ENCODE measurements around the gene STARD13.

The STARD13 gene

GRCh38 chr13:33197541-33197971 is 88.0 kb downstream of the STARD13 start:
- Histone ChIP-seq H3K9me3 (ENCODE audit: insufficient read depth, low read length) (no peaks in the 10 kb centered on the region), H3K27ac (ENCODE audit: low read depth, low read length) (no peak overlapping the region), H3K4me3 (ENCODE audit: insufficient read depth, low read length, poor library complexity, severe bottlenecking) (no peak overlapping the region), H3K9me2 (replicated peaks; ENCODE audit: insufficient read depth, low read length) (no peaks in the 10 kb centered on the region), H2AFZ (ENCODE audit: low read depth, low read length, severe bottlenecking) (no peak overlapping the region), H3K36me3 (ENCODE audit: low read length) (no peaks in the 10 kb centered on the region), H4K20me1 (ENCODE audit: low read depth, low read length) (no peaks in the 10 kb centered on the region), H3K9ac (ENCODE audit: low read length) (no peak overlapping the region), H3K79me2 (ENCODE audit: insufficient read depth, low read length) (no peaks in the 10 kb centered on the region), H3K4me2 (ENCODE audit: low read depth, low read length, poor library complexity, severe bottlenecking) (no peak overlapping the region), H3K27me3 (ENCODE audit: low read length) (no peaks in the 10 kb centered on the region), H3F3A (ENCODE audit: insufficient read depth) (no peaks in the 10 kb centered on the region)
- no peak for TF ChIP-seq EZH2phosphoT487 (conservative IDR thresholded peaks at IDR 0.05; ENCODE audit: low read length)
- TF ChIP-seq, protein P1, sequence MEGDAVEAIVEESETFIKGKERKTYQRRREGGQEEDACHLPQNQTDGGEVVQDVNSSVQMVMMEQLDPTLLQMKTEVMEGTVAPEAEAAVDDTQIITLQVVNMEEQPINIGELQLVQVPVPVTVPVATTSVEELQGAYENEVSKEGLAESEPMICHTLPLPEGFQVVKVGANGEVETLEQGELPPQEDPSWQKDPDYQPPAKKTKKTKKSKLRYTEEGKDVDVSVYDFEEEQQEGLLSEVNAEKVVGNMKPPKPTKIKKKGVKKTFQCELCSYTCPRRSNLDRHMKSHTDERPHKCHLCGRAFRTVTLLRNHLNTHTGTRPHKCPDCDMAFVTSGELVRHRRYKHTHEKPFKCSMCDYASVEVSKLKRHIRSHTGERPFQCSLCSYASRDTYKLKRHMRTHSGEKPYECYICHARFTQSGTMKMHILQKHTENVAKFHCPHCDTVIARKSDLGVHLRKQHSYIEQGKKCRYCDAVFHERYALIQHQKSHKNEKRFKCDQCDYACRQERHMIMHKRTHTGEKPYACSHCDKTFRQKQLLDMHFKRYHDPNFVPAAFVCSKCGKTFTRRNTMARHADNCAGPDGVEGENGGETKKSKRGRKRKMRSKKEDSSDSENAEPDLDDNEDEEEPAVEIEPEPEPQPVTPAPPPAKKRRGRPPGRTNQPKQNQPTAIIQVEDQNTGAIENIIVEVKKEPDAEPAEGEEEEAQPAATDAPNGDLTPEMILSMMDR (IDR thresholded peaks at IDR 0.05; ENCODE audit: insufficient read depth, low read length, poor library complexity, severe bottlenecking): no peak

DNA sequence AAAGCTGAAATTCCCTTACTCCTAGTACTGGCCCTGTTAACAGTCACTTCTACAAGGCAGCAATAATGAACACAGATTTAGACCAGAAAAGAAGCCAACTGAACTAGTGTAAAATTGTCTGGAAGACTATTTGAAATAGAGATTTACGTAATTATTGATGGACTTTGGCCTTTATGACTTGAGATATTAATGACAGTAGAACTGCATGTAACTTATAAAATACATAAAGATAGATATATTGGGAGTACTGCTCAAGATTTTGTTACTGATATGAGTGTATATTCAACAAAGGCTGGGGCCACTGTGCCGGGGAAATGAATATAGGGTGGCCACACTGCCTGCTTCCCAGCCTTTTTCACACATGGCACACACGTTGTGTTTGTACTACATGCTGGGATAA is 88.8 kb downstream of the STARD13 start:
- TF ChIP-seq, protein P1 (IDR thresholded peaks at IDR 0.05; ENCODE audit: insufficient read depth, low read length, poor library complexity, severe bottlenecking): no peak
- no peak for TF ChIP-seq EZH2phosphoT487 (conservative IDR thresholded peaks at IDR 0.05; ENCODE audit: low read length)
- Histone ChIP-seq H3F3A (ENCODE audit: insufficient read depth) (no peaks in the 10 kb centered on the region), H2AFZ (ENCODE audit: low read depth, low read length, severe bottlenecking) (no peak overlapping the region), H3K79me2 (ENCODE audit: insufficient read depth, low read length) (no peaks in the 10 kb centered on the region), H3K27ac (ENCODE audit: low read depth, low read length) (no peak overlapping the region), H3K9me3 (ENCODE audit: insufficient read depth, low read length) (no peaks in the 10 kb centered on the region), H3K36me3 (ENCODE audit: low read length) (no peaks in the 10 kb centered on the region), H3K9ac (ENCODE audit: low read length) (no peak overlapping the region), H3K27me3 (ENCODE audit: low read length) (no peaks in the 10 kb centered on the region), H3K9me2 (replicated peaks; ENCODE audit: insufficient read depth, low read length) (no peaks in the 10 kb centered on the region), H3K4me3 (ENCODE audit: insufficient read depth, low read length, poor library complexity, severe bottlenecking) (no peak overlapping the region), H4K20me1 (ENCODE audit: low read depth, low read length) (no peaks in the 10 kb centered on the region), H3K4me2 (ENCODE audit: low read depth, low read length, poor library complexity, severe bottlenecking) (no peak overlapping the region)

DNA sequence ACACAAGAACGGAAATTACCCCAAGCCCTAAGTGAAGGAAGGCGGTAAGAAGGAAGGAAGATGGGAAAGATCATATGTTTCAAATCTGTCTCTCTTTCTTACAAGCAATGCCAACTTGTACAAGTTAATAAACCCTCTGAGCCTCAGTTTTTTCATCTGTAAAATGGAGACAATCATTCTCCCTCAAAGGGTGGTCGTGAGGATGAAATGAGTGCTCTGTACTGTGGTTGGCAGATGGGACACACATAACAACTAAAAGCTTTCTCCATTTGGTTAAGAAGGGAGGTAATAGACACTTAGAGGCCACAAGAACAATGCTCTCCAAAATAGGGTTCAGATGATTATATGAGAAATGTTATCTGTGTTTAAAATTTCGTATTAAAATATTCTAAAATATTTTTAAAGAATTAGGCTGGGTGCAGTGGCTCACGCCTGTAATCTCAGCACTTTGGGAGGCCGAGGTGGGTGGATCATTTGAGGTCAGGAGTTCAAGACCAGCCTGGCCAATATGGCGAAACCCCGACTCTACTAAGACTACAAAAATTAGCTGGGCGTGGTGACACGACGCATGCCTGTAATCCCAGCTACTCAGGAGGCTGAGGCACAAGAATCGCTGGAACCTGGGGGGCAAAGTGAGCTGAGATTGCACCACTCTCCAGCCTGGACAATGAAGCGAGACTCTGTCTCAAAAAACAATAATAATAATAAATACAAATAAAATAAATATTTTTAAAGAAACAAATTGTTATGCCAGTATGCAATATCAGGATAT is 89.7 kb downstream of the STARD13 start:
- H3K79me2 ChIP-seq (ENCODE audit: insufficient read depth, low read length): no peaks in the 10 kb centered on the region
- no peak for TF ChIP-seq EZH2phosphoT487 (conservative IDR thresholded peaks at IDR 0.05; ENCODE audit: low read length)
- TF ChIP-seq, protein P1 (IDR thresholded peaks at IDR 0.05; ENCODE audit: insufficient read depth, low read length, poor library complexity, severe bottlenecking): no peak
- no peak overlapping the region for H3K27ac ChIP-seq (ENCODE audit: low read depth, low read length)
- H3K4me2 ChIP-seq (ENCODE audit: low read depth, low read length, poor library complexity, severe bottlenecking): no peak overlapping the region
- H3K9me2 ChIP-seq (replicated peaks; ENCODE audit: insufficient read depth, low read length): no peaks in the 10 kb centered on the region
- no peaks in the 10 kb centered on the region for H3F3A ChIP-seq (ENCODE audit: insufficient read depth)
- no peak overlapping the region for H3K9ac ChIP-seq (ENCODE audit: low read length)
- no peak overlapping the region for H2AFZ ChIP-seq (ENCODE audit: low read depth, low read length, severe bottlenecking)
- H3K9me3 ChIP-seq (ENCODE audit: insufficient read depth, low read length): no peaks in the 10 kb centered on the region
- H3K4me3 ChIP-seq (ENCODE audit: insufficient read depth, low read length, poor library complexity, severe bottlenecking): no peak overlapping the region
- H3K27me3 ChIP-seq (ENCODE audit: low read length): no peaks in the 10 kb centered on the region
- no peaks in the 10 kb centered on the region for H4K20me1 ChIP-seq (ENCODE audit: low read depth, low read length)
- no peaks in the 10 kb centered on the region for H3K36me3 ChIP-seq (ENCODE audit: low read length)
